K562 (cell line): ENCODE results near the gene ELF2. TPM values are rescaled to one million over a fixed set of nuclear protein-coding genes. Genes with fewer than 3 reads are reported as not detected.
A peak's percentile ranks its signal among the peaks of the same experiment; 100 is the strongest.

Experiments
- CBX1 ChIP-seq: sonication (generic); IDR thresholded peaks from 2 replicates; pipeline ENCODE4 v1.6.1; 2016; ENCODE audit warnings: antibody characterized with exemption, low read depth, mild to moderate bottlenecking
- ESRRA ChIP-seq: fragments of 450-650 bp; IDR thresholded peaks from 2 replicates; pipeline ENCODE4 v1.6.1; 2014; ENCODE audit warnings: low read depth, mild to moderate bottlenecking, moderate library complexity, borderline replicate concordance
- FOSL1 ChIP-seq: fragments of 200-800 bp; sonication (Bioruptor generic); conservative IDR thresholded peaks from 2 replicates; pipeline ENCODE4 v1.6.1; 2016; ENCODE audit warnings: missing genetic modification characterization, missing compliant biosample characterization
- FOXA3 ChIP-seq, 2 experiments: fragments of 450-650 bp in 1 of 2; sonication (generic) in 1 of 2; formaldehyde crosslinking; IDR thresholded peaks in 1 of 2; conservative IDR thresholded peaks in 1 of 2; 2 replicates each; pipeline versions ENCODE4 v1.4.0 to v1.8.0; 2020 to 2022; ENCODE audit warnings: mild to moderate bottlenecking in 2 of 2, missing genetic modification reagents in 1 of 2
- HDAC1 ChIP-seq, 2 experiments: fragments of 450-650 bp; IDR thresholded peaks; 2 replicates each; pipeline ENCODE4 v1.6.1; 2016 to 2017; ENCODE audit warnings: inconsistent platforms in 1 of 2, mild to moderate bottlenecking in 1 of 2, moderate library complexity in 1 of 2
- HNRNPK ChIP-seq: fragments of 200-400 bp; formaldehyde crosslinking; IDR thresholded peaks from one replicate; pipeline ENCODE4 v1.6.1; 2018; ENCODE audit warnings: mild to moderate bottlenecking, low read depth, low read length; ENCODE audit not compliant: poor library complexity, severe bottlenecking
- KLF6 ChIP-seq: fragments of 250-450 bp; sonication (Bioruptor Pico); IDR thresholded peaks from 2 replicates; pipeline ENCODE4 v1.4.0; 2020; ENCODE audit warnings: mild to moderate bottlenecking, moderate library complexity, borderline replicate concordance
- MECOM ChIP-seq: fragments of 250-450 bp; sonication (Bioruptor Pico); IDR thresholded peaks from 2 replicates; pipeline ENCODE4 v1.8.0; 2022; ENCODE audit warnings: inconsistent platforms
- NFE2L1 ChIP-seq: fragments of 450-650 bp; IDR thresholded peaks from 2 replicates; pipeline ENCODE4 v1.6.1; 2016; ENCODE audit warnings: missing genetic modification characterization, low read depth, mild to moderate bottlenecking, missing compliant biosample characterization, moderate library complexity, borderline replicate concordance
- NFRKB ChIP-seq: fragments of 450-650 bp; IDR thresholded peaks from 2 replicates; pipeline ENCODE4 v1.6.1; 2016; ENCODE audit warnings: low read depth
- PHB2 ChIP-seq: fragments of 450-650 bp; IDR thresholded peaks from 2 replicates; pipeline ENCODE4 v1.6.1; 2017; ENCODE audit warnings: low read depth
- U2AF2 ChIP-seq: fragments of 200-400 bp; formaldehyde crosslinking; optimal IDR thresholded peaks from 2 replicates; pipeline ENCODE3; 2017; ENCODE audit warnings: low read depth, mild to moderate bottlenecking, low read length
- ZNF3 ChIP-seq: fragments of 250-450 bp; sonication (Bioruptor Pico); IDR thresholded peaks from 2 replicates; pipeline ENCODE4 v1.5.0; 2021; ENCODE audit warnings: mild to moderate bottlenecking, moderate library complexity
- polyA plus RNA-seq, 8 experiments: library from polyadenylated mRNA; depleted of rRNA in 4 of 8; stranded (reverse) in 5 of 8; unstranded in 3 of 8; fragments of >200 nt; fragmentation: Nextera tagmentation in 2 of 8; fragmentation: Illumina TruSeq in 1 of 8; extraction: Ambion mirVana in 2 of 8; extraction: Trizol in 1 of 8; gene quantifications; 2 replicates each; pipeline versions ENCODE4 v1.2.1 to v1.2.3, GENCODE V29; 2011 to 2014; ENCODE audit warnings: inconsistent platforms in 1 of 8, missing spikeins in 1 of 8
- total RNA-seq, 7 experiments: library from RNA; depleted of rRNA in 6 of 7; stranded (reverse); fragments of >200 nt in 6 of 7; fragmentation: Illumina TruSeq in 2 of 7; extraction: Trizol in 2 of 7; gene quantifications; 2 replicates each; pipeline versions ENCODE4 v1.2.1 to v1.2.3, GENCODE V29; 2011 to 2021; ENCODE audit warnings: low replicate concordance in 1 of 7
- TF ChIP-seq, protein P1 (sequence below): fragments of 450-650 bp; IDR thresholded peaks from 2 replicates; pipeline ENCODE4 v1.6.1; 2016; ENCODE audit warnings: mild to moderate bottlenecking

Gene ELF2
- total and polyA plus RNA-seq, 9 of the 15 experiments (the other 6 are each of a cell fraction or from before 2014, with no cell fraction given), result 9.4 to 58.7 (median 41.6) TPM

DNA sequence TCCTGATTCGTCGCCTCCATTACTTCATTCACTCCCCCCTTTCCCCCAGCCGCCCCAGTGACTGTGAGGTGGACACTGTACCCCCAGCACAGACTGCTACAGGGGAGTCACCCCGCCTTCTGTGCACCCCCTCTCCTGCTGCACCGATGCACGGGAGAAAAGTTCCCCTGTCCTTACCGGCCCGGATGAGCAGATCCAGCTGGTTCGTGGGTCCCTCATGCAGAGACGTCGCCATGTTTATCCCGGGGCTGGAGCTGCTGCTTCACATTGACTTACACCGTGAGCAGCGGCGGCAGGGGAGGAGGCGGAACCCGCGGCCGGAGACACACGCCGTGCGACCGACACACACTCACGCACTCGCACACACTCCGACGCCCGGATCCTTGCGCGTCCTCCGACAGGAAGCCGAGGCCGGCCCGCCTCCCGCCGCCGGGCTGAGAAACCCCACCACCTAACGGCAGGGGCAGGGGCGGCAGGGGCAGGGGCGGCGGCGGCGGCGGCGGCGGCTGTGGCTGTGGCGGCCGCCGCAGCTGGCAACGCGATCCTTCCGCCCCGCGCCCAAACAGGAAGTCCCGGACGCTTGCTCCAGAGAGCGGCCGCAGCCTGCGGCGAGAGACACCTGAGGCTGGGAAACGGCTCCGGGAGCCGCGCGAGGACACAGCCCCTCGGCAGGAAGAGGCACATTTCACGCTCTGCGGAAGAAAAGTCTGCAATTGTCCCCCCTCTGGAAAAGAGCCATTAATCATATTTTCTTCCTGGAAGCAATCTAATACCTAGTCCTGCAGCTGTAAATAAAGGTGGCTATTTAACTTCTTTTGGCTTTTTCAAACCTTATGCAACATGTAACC, 92.8 kb downstream of the ELF2 start (continued):
- TF ChIP-seq, protein P1, sequence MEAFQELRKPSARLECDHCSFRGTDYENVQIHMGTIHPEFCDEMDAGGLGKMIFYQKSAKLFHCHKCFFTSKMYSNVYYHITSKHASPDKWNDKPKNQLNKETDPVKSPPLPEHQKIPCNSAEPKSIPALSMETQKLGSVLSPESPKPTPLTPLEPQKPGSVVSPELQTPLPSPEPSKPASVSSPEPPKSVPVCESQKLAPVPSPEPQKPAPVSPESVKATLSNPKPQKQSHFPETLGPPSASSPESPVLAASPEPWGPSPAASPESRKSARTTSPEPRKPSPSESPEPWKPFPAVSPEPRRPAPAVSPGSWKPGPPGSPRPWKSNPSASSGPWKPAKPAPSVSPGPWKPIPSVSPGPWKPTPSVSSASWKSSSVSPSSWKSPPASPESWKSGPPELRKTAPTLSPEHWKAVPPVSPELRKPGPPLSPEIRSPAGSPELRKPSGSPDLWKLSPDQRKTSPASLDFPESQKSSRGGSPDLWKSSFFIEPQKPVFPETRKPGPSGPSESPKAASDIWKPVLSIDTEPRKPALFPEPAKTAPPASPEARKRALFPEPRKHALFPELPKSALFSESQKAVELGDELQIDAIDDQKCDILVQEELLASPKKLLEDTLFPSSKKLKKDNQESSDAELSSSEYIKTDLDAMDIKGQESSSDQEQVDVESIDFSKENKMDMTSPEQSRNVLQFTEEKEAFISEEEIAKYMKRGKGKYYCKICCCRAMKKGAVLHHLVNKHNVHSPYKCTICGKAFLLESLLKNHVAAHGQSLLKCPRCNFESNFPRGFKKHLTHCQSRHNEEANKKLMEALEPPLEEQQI, result no peak
- no peak for TF ChIP-seq HNRNPK
- TF ChIP-seq ZNF3 (CRISPR knock-in tag), result no peak
- TF ChIP-seq U2AF2, result no peak
- no peak for TF ChIP-seq PHB2
- no peak for TF ChIP-seq NFE2L1 (tag)
- TF ChIP-seq FOXA3 (CRISPR knock-in tag; conservative IDR thresholded peaks at IDR 0.05 in 1 of 2, IDR thresholded peaks at IDR 0.05 in 1 of 2), result peak in 1 of 2 experiments; percentile 56; a peak in 2 of 4 replicates
- no peak for TF ChIP-seq KLF6 (CRISPR knock-in tag)
- TF ChIP-seq FOSL1, result peak; percentile 53
- TF ChIP-seq NFRKB, result peak; percentile 81
- TF ChIP-seq MECOM (CRISPR knock-in tag), result no peak
- TF ChIP-seq CBX1, result no peak; the same call in 1 of the 2 replicates
- TF ChIP-seq HDAC1 (IDR thresholded peaks at IDR 0.05), result peak; percentile 22 to 85; a peak in 1 of 4 replicates
- no peak for TF ChIP-seq ESRRA
